ENCODE data around the gene BTG4. TPM values are rescaled to one million over a fixed set of nuclear protein-coding genes. Genes with fewer than 3 reads are reported as not detected.

BTG4 gene
- 0.31 TPM in 1 of 2 replicates, not detected in the other for total RNA-seq (2014; rRNA removed; shearing (Covaris generic))
- polyA plus RNA-seq (2016; fragmentation: Nextera tagmentation; extraction: Ambion mirVana) = 0.21 TPM in 1 of 2 replicates, not detected in the other
- long read RNA-seq = 0 reads

- H3K4me3 Mint-ChIP-seq = peak within 1 kb of the TSS; percentile 83
- H3K27ac ChIP-seq (ENCODE audit: low read depth) = no peak within 1 kb of the TSS
- no peaks in the 10 kb centered on the region for H3K36me3 Mint-ChIP-seq (ENCODE audit: low read depth)
- peak within 1 kb of the TSS; percentile 62 for H3K4me3 ChIP-seq
- H3K9me3 Mint-ChIP-seq = no peaks in the 10 kb centered on the region
- peaks cover 26% of the 10 kb centered on the region for H3K27me3 Mint-ChIP-seq (ENCODE audit: insufficient read depth, low read depth, poor library complexity)
- H3K27me3 ChIP-seq (ENCODE audit: insufficient read depth) = peaks cover 45% of the 10 kb centered on the region
- H4K20me1 ChIP-seq (replicated peaks; ENCODE audit: insufficient read depth) = no peaks in the 10 kb centered on the region
- H3K9me2 ChIP-seq (ENCODE audit: insufficient read depth) = no peaks in the 10 kb centered on the region
- TF ChIP-seq CREB1 (CRISPR knock-in tag; IDR thresholded peaks at IDR 0.05; ENCODE audit: low read depth) (0 out of 2 replicates have a peak, but pooled peaks have one; percentile 3), POLR2AphosphoS5 (IDR thresholded peaks at IDR 0.05; ENCODE audit: low read depth) (peak; percentile 68), ZNF114 (CRISPR knock-in tag; IDR thresholded peaks at IDR 0.05) (no peak), EZH2phosphoT487 (IDR thresholded peaks at IDR 0.05; ENCODE audit: unreplicated experiment) (no peak), EZH2 (IDR thresholded peaks at IDR 0.05; ENCODE audit: low read depth, unreplicated experiment) (peak; percentile 26)
- TF ChIP-seq, protein P1, sequence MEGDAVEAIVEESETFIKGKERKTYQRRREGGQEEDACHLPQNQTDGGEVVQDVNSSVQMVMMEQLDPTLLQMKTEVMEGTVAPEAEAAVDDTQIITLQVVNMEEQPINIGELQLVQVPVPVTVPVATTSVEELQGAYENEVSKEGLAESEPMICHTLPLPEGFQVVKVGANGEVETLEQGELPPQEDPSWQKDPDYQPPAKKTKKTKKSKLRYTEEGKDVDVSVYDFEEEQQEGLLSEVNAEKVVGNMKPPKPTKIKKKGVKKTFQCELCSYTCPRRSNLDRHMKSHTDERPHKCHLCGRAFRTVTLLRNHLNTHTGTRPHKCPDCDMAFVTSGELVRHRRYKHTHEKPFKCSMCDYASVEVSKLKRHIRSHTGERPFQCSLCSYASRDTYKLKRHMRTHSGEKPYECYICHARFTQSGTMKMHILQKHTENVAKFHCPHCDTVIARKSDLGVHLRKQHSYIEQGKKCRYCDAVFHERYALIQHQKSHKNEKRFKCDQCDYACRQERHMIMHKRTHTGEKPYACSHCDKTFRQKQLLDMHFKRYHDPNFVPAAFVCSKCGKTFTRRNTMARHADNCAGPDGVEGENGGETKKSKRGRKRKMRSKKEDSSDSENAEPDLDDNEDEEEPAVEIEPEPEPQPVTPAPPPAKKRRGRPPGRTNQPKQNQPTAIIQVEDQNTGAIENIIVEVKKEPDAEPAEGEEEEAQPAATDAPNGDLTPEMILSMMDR (conservative IDR thresholded peaks at IDR 0.05; ENCODE audit: low read depth in 2 of 2) = peak in 1 of 2 experiments; percentile 28; a peak in 1 of 4 replicates
- H3K4me2 ChIP-seq = peak within 1 kb of the TSS; percentile 81
- H3F3A ChIP-seq (replicated peaks; ENCODE audit: low read depth) = peaks cover 6% of the 10 kb centered on the region; the same call in 1 of the 2 replicates
- no peaks in the 10 kb centered on the region for H3K79me2 ChIP-seq (replicated peaks; ENCODE audit: insufficient read depth)
- peaks cover 22% of the 10 kb centered on the region for H3K4me1 ChIP-seq (ENCODE audit: insufficient read depth)
- peaks cover 11% of the 10 kb centered on the region; the same call in 2 of the 3 replicates for H3K4me1 Mint-ChIP-seq
- ATAC-seq (peak; percentile 74), DNase-seq (ENCODE audit: low spot score) (peak; percentile 69)
- no peak within 1 kb of the TSS for H3K27ac Mint-ChIP-seq
- H2AFZ ChIP-seq = peak within 1 kb of the TSS; percentile 87
- no peaks in the 10 kb centered on the region for H3K36me3 ChIP-seq (ENCODE audit: insufficient read depth)
These were observed at the start of gene BTG4 for GRCh38 chr11:111512296-111513239. Gene BTG4, minus strand, starts transcription at chr11:111512386. Its CDS starts 13,610 bp downstream, at chr11:111498776.

GRCh38 chr11:111561791-111562325 lies 49.7 kb upstream of the BTG4 start:
- Histone ChIP-seq H3K36me3 (ENCODE audit: insufficient read depth) (no peaks in the 10 kb centered on the region), H3K4me2 (0 out of 2 replicates have a peak overlapping the region, but pooled peaks have one; percentile 17), H3K79me2 (replicated peaks; ENCODE audit: insufficient read depth) (no peaks in the 10 kb centered on the region), H2AFZ (no peak overlapping the region), H3K4me3 (no peak overlapping the region), H4K20me1 (replicated peaks; ENCODE audit: insufficient read depth) (no peaks in the 10 kb centered on the region), H3K4me1 (ENCODE audit: insufficient read depth) (peaks cover 51% of the 10 kb centered on the region), H3F3A (replicated peaks; ENCODE audit: low read depth) (no peaks in the 10 kb centered on the region), H3K27me3 (ENCODE audit: insufficient read depth) (no peaks in the 10 kb centered on the region), H3K27ac (ENCODE audit: low read depth) (peak overlapping the region; percentile 51), H3K9me2 (ENCODE audit: insufficient read depth) (no peaks in the 10 kb centered on the region)
- ATAC-seq (peak; percentile 84), DNase-seq (ENCODE audit: low spot score) (peak; percentile 67)
- Mint-ChIP-seq H3K27ac (0 out of 2 replicates have a peak overlapping the region, but pooled peaks have one; percentile 53), H3K9me3 (peaks cover 6% of the 10 kb centered on the region; the same call in 1 of the 3 replicates), H3K27me3 (ENCODE audit: insufficient read depth, low read depth, poor library complexity) (peaks cover 10% of the 10 kb centered on the region), H3K4me3 (no peak overlapping the region), H3K36me3 (ENCODE audit: low read depth) (peaks cover 8% of the 10 kb centered on the region; the same call in 2 of the 3 replicates), H3K4me1 (peaks cover 37% of the 10 kb centered on the region)
- no peak for TF ChIP-seq ZNF114 (CRISPR knock-in tag; IDR thresholded peaks at IDR 0.05)
- no peak for TF ChIP-seq ZNF331 (CRISPR knock-in tag; IDR thresholded peaks at IDR 0.05; ENCODE audit: low read depth)
- TF ChIP-seq CREB1 (CRISPR knock-in tag; IDR thresholded peaks at IDR 0.05; ENCODE audit: low read depth) = no peak
- TF ChIP-seq, protein P2, sequence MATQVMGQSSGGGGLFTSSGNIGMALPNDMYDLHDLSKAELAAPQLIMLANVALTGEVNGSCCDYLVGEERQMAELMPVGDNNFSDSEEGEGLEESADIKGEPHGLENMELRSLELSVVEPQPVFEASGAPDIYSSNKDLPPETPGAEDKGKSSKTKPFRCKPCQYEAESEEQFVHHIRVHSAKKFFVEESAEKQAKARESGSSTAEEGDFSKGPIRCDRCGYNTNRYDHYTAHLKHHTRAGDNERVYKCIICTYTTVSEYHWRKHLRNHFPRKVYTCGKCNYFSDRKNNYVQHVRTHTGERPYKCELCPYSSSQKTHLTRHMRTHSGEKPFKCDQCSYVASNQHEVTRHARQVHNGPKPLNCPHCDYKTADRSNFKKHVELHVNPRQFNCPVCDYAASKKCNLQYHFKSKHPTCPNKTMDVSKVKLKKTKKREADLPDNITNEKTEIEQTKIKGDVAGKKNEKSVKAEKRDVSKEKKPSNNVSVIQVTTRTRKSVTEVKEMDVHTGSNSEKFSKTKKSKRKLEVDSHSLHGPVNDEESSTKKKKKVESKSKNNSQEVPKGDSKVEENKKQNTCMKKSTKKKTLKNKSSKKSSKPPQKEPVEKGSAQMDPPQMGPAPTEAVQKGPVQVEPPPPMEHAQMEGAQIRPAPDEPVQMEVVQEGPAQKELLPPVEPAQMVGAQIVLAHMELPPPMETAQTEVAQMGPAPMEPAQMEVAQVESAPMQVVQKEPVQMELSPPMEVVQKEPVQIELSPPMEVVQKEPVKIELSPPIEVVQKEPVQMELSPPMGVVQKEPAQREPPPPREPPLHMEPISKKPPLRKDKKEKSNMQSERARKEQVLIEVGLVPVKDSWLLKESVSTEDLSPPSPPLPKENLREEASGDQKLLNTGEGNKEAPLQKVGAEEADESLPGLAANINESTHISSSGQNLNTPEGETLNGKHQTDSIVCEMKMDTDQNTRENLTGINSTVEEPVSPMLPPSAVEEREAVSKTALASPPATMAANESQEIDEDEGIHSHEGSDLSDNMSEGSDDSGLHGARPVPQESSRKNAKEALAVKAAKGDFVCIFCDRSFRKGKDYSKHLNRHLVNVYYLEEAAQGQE (IDR thresholded peaks at IDR 0.05; ENCODE audit: unreplicated experiment) = no peak
- no peak for TF ChIP-seq NANOG (IDR thresholded peaks at IDR 0.05; ENCODE audit: borderline replicate concordance)
- TF ChIP-seq EZH2 (IDR thresholded peaks at IDR 0.05; ENCODE audit: low read depth, unreplicated experiment) = no peak
- TF ChIP-seq POLR2AphosphoS5 (IDR thresholded peaks at IDR 0.05; ENCODE audit: low read depth) = no peak
- TF ChIP-seq ETS1 (IDR thresholded peaks at IDR 0.05) = no peak
- TF ChIP-seq EZH2phosphoT487 (IDR thresholded peaks at IDR 0.05; ENCODE audit: unreplicated experiment) = no peak
- TF ChIP-seq, protein P1 (conservative IDR thresholded peaks at IDR 0.05; ENCODE audit: low read depth in 2 of 2) = no peak
- TF ChIP-seq STAT1 (IDR thresholded peaks at IDR 0.05; ENCODE audit: unreplicated experiment) = no peak

All from GM23338 (cell line).